Fibroblast of lung (primary cell): ENCODE results near the gene LMO2. TPM values are rescaled to one million over a fixed set of nuclear protein-coding genes. Genes with fewer than 3 reads are reported as not detected.

Experiments
- DNase-seq, 2 donors: peaks; one replicate each; pipeline versions ENCODE4 v3.0.0 to v3.0.0-alpha.2; 2010; ENCODE audit warnings: low read depth in 2 of 2
- H2AFZ ChIP-seq: 2 replicates; pipeline ENCODE4 v1.5.1; 2012; ENCODE audit warnings: low read length, control low read depth, inconsistent platforms
- H3K27ac ChIP-seq: 2 replicates; pipeline ENCODE4 v1.5.1; 2011; ENCODE audit warnings: low read length, control low read depth; ENCODE audit not compliant: insufficient read depth
- H3K27me3 ChIP-seq: 2 replicates; pipeline ENCODE4 v1.5.1; 2011; ENCODE audit warnings: mild to moderate bottlenecking, low read length; ENCODE audit not compliant: control insufficient read depth, insufficient read depth
- H3K36me3 ChIP-seq: 2 replicates; pipeline ENCODE4 v1.5.1; 2011; ENCODE audit warnings: low read length; ENCODE audit not compliant: control insufficient read depth, insufficient read depth
- H3K4me1 ChIP-seq: 2 replicates; pipeline ENCODE4 v1.5.1; 2011; ENCODE audit warnings: low read length; ENCODE audit not compliant: control insufficient read depth, insufficient read depth; ENCODE audit errors: extremely low read depth
- H3K4me2 ChIP-seq: 2 replicates; pipeline ENCODE4 v1.5.1; 2011; ENCODE audit warnings: low read length, control low read depth; ENCODE audit not compliant: insufficient read depth; ENCODE audit errors: extremely low read depth
- H3K4me3 ChIP-seq, 4 experiments: fragments of 200-600 bp in 1 of 4; sonication (generic) in 1 of 4; replicated peaks in 1 of 4; 2 replicates each; pipeline ENCODE4 v1.5.1; 2011 to 2016; ENCODE audit warnings: low read length in 4 of 4, low read depth in 3 of 4, mild to moderate bottlenecking in 3 of 4, control low read depth in 2 of 4, inconsistent platforms in 1 of 4, mixed read lengths in 1 of 4; ENCODE audit not compliant: insufficient read depth in 1 of 4; ENCODE audit errors: control extremely low read depth in 1 of 4
- H3K79me2 ChIP-seq: 2 replicates; pipeline ENCODE4 v1.5.1; 2012; ENCODE audit warnings: mild to moderate bottlenecking, low read length, inconsistent platforms; ENCODE audit not compliant: control insufficient read depth, insufficient read depth
- H3K9ac ChIP-seq: 2 replicates; pipeline ENCODE4 v1.5.1; 2011; ENCODE audit warnings: mild to moderate bottlenecking, low read length, control low read depth; ENCODE audit not compliant: insufficient read depth
- H3K9me3 ChIP-seq: 2 replicates; pipeline ENCODE4 v1.5.1; 2012; ENCODE audit warnings: low read depth, low read length; ENCODE audit not compliant: control insufficient read depth, insufficient read depth
- H4K20me1 ChIP-seq: 2 replicates; pipeline ENCODE4 v1.5.1; 2011; ENCODE audit warnings: low read length; ENCODE audit not compliant: control insufficient read depth, insufficient read depth; ENCODE audit errors: extremely low read depth
- EZH2 ChIP-seq: IDR thresholded peaks from 2 replicates; pipeline ENCODE4 v1.5.1; 2012; ENCODE audit warnings: low read length, control low read depth, mild to moderate bottlenecking; ENCODE audit errors: missing control alignments
- polyA minus RNA-seq: library from RNA; depleted of rRNA, polyadenylated mRNA; stranded (reverse); fragments of >200 nt; gene quantifications from 2 replicates; pipeline ENCODE4 v1.2.3, GENCODE V29; 2011; ENCODE audit warnings: low replicate concordance
- polyA plus RNA-seq, 2 donors: library from polyadenylated mRNA; depleted of rRNA in 1 of 2; stranded (reverse) in 1 of 2; unstranded in 1 of 2; fragments of >200 nt; gene quantifications; 2 replicates each; pipeline ENCODE4 v1.2.1, GENCODE V29; 2011 to 2012; ENCODE audit warnings: missing spikeins in 1 of 2
- total RNA-seq: library from RNA; depleted of rRNA; stranded (reverse); fragments of >200 nt; gene quantifications from 2 replicates; pipeline ENCODE4 v1.2.1, GENCODE V29; 2014
- TF ChIP-seq, protein P1 (sequence below), 2 donors: IDR thresholded peaks in 1 of 2; conservative IDR thresholded peaks in 1 of 2; 1 replicate in 1 of 2; 2 replicates in 1 of 2; pipeline ENCODE4 v1.5.1; 2011 to 2012; ENCODE audit warnings: low read length in 2 of 2, control low read depth in 1 of 2, inconsistent platforms in 1 of 2, low read depth in 1 of 2, mild to moderate bottlenecking in 1 of 2

Gene LMO2
- total RNA-seq (0.17 and 0.51 TPM in 2 replicates), polyA plus RNA-seq (0.03 and 0.15 TPM in 2 replicates), polyA minus RNA-seq (not detected in 2 replicates)
- 0.14 TPM in 1 of 2 replicates, not detected in the other for polyA plus RNA-seq (2012)

GRCh38 chr11:33891714-33892327, at the start of gene LMO2:
LMO2 (minus strand) TSS chr11:33892076; CDS start chr11:33869716, 22,360 bp downstream.
- no peak within 1 kb of the TSS for H3K27ac ChIP-seq
- DNase-seq: no peak
- no peaks in the 10 kb centered on the region for H3K9me3 ChIP-seq
- H2AFZ ChIP-seq: no peak within 1 kb of the TSS
- peaks cover 6% of the 10 kb centered on the region for H3K27me3 ChIP-seq
- H4K20me1 ChIP-seq: no peaks in the 10 kb centered on the region
- no peaks in the 10 kb centered on the region for H3K4me1 ChIP-seq
- H3K79me2 ChIP-seq: no peaks in the 10 kb centered on the region
- H3K4me3 ChIP-seq: no peak within 1 kb of the TSS
- H3K36me3 ChIP-seq: no peaks in the 10 kb centered on the region
- H3K4me2 ChIP-seq: no peak within 1 kb of the TSS
- TF ChIP-seq, protein P1, sequence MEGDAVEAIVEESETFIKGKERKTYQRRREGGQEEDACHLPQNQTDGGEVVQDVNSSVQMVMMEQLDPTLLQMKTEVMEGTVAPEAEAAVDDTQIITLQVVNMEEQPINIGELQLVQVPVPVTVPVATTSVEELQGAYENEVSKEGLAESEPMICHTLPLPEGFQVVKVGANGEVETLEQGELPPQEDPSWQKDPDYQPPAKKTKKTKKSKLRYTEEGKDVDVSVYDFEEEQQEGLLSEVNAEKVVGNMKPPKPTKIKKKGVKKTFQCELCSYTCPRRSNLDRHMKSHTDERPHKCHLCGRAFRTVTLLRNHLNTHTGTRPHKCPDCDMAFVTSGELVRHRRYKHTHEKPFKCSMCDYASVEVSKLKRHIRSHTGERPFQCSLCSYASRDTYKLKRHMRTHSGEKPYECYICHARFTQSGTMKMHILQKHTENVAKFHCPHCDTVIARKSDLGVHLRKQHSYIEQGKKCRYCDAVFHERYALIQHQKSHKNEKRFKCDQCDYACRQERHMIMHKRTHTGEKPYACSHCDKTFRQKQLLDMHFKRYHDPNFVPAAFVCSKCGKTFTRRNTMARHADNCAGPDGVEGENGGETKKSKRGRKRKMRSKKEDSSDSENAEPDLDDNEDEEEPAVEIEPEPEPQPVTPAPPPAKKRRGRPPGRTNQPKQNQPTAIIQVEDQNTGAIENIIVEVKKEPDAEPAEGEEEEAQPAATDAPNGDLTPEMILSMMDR (conservative IDR thresholded peaks at IDR 0.05 in 1 of 2, IDR thresholded peaks at IDR 0.05 in 1 of 2; ENCODE audit: low read depth in 1 of 2, low read length in 2 of 2): no peak
- TF ChIP-seq EZH2: no peak
- H3K9ac ChIP-seq: no peak within 1 kb of the TSS

GRCh38 chr11:33940538-33940815, 48.6 kb upstream of the LMO2 start:
- Histone ChIP-seq H4K20me1 (no peaks in the 10 kb centered on the region), H2AFZ (no peak overlapping the region), H3K79me2 (no peaks in the 10 kb centered on the region), H3K4me2 (no peak overlapping the region), H3K9me3 (no peaks in the 10 kb centered on the region), H3K9ac (no peak overlapping the region), H3K27me3 (no peaks in the 10 kb centered on the region), H3K36me3 (no peaks in the 10 kb centered on the region), H3K4me3 (no peak overlapping the region), H3K27ac (no peak overlapping the region), H3K4me1 (no peaks in the 10 kb centered on the region)
- TF ChIP-seq EZH2: no peak
- TF ChIP-seq, protein P1 (conservative IDR thresholded peaks at IDR 0.05 in 1 of 2, IDR thresholded peaks at IDR 0.05 in 1 of 2; ENCODE audit: low read depth in 1 of 2, low read length in 2 of 2): no peak
- DNase-seq: no peak

- Histone ChIP-seq H3K79me2 (no peaks in the 10 kb centered on the region), H3K4me2 (peak overlapping the region; percentile 17), H3K27me3 (no peaks in the 10 kb centered on the region), H4K20me1 (peaks cover 1% of the 10 kb centered on the region), H3K27ac (no peak overlapping the region), H3K4me1 (no peaks in the 10 kb centered on the region), H3K9me3 (no peaks in the 10 kb centered on the region), H3K9ac (no peak overlapping the region), H3K4me3 (no peak overlapping the region), H3K36me3 (no peaks in the 10 kb centered on the region), H2AFZ (no peak overlapping the region)
- TF ChIP-seq, protein P1 (conservative IDR thresholded peaks at IDR 0.05 in 1 of 2, IDR thresholded peaks at IDR 0.05 in 1 of 2; ENCODE audit: low read depth in 1 of 2, low read length in 2 of 2): no peak
- TF ChIP-seq EZH2: no peak
- DNase-seq: peak; percentile 29 to 89
Measured at GRCh38 chr11:33936725-33937604, 45.1 kb upstream of the LMO2 start.
